ENCODE results near the gene IPCEF1. TPM values are rescaled to one million over a fixed set of nuclear protein-coding genes. Genes with fewer than 3 reads are reported as not detected.

The IPCEF1 gene
- total and polyA plus RNA-seq, 2 of the 4 experiments (the other 2 are of a cell fraction): under 0.01 to 0.03 TPM

DNA sequence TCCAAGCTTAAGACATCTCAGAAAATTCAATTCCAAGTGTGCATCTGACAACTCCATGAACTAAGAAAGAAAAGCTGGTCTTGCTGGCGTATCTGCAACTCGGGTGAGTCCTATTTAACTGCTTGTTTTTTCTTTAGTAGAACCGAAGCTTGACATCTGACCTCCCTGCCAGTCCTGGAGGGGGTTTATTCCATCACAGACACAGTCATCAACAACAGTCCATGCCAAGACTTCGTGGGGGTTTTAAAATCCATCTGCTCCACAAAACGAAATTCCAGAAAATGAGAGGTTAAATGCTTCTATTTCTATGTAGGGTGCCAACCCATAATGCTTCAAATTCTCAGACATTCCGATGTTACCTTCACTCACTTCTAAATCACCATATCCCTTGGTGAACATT lies 133.9 kb downstream of the IPCEF1 start:
- CTCF ChIA-PET: interaction anchor here (0.5 to 2.2 kb wide), 4 partner anchors 14 to 54 kb away, joined by 3 to 6 read pairs (median 4); no protein-coding TSS in a partner anchor
- POLR2A ChIA-PET (ENCODE audit: unreplicated experiment): no interaction called here
- intact Hi-C loops (cut with micrococcal nuclease): no loop called here
- in situ Hi-C loops (cut with MboI; ENCODE audit: low sequenced_read_pairs): no loop called here
- H2BK120ac ChIP-seq (ENCODE audit: low read depth, low read length): no peak overlapping the region
- H2AFZ ChIP-seq (replicated peaks; ENCODE audit: low read length, poor library complexity): no peak overlapping the region
- H3K4me1 ChIP-seq (ENCODE audit: control insufficient read depth, insufficient read depth, low read length): no peaks in the 10 kb centered on the region
- peaks cover 5% of the 10 kb centered on the region; the same call in 1 of the 2 replicates for H3K27me3 ChIP-seq (ENCODE audit: control insufficient read depth, insufficient read depth, low read length)
- H3K4ac ChIP-seq (ENCODE audit: low read depth, low read length): no peak overlapping the region
- no peak overlapping the region for H3K27ac ChIP-seq (ENCODE audit: insufficient read depth, low read length)
- H4K5ac ChIP-seq (ENCODE audit: low read depth, low read length): no peak overlapping the region
- no peak overlapping the region for H2BK5ac ChIP-seq (ENCODE audit: low read depth, low read length, poor library complexity, severe bottlenecking)
- no peak overlapping the region for H3K4me2 ChIP-seq (ENCODE audit: low read depth, low read length)
- H3K9me3 ChIP-seq (ENCODE audit: control insufficient read depth, insufficient read depth, low read length): no peaks in the 10 kb centered on the region
- no peak overlapping the region for H3K14ac ChIP-seq (replicated peaks; ENCODE audit: low read depth, low read length)
- H4K20me1 ChIP-seq (ENCODE audit: insufficient read depth, low read length): no peaks in the 10 kb centered on the region
- H3K9ac ChIP-seq (ENCODE audit: low read depth, low read length): no peak overlapping the region
- H3K36me3 ChIP-seq (ENCODE audit: control insufficient read depth, insufficient read depth, low read length): no peaks in the 10 kb centered on the region
- WGBS, 2 experiments (ENCODE audit: extremely low coverage in 2 of 2, insufficient read length in 1 of 2): no CpG with 5 or more reads among the region's 6 CpGs
- no peaks in the 10 kb centered on the region for H3K79me1 ChIP-seq (ENCODE audit: low read depth in 1 of 2, low read length in 2 of 2)
- no peak overlapping the region for H2AK5ac ChIP-seq (ENCODE audit: low read depth, low read length)
- no peak overlapping the region for H3K56ac ChIP-seq (ENCODE audit: extremely low read depth, insufficient read depth, low read length)
- H2BK15ac ChIP-seq (ENCODE audit: low read depth, low read length): no peak overlapping the region
- DNase-seq: no peak
- dilution Hi-C loops (cut with HindIII; ENCODE audit: low sequenced_read_pairs, unreplicated experiment): no loop called here
- H2BK20ac ChIP-seq (ENCODE audit: low read depth, low read length): no peak overlapping the region
- no peak overlapping the region for H4K8ac ChIP-seq (ENCODE audit: low read depth in 2 of 2, low read length in 2 of 2)
- H4K91ac ChIP-seq (ENCODE audit: insufficient read depth, low read depth, low read length): no peak overlapping the region
- no TSS peak for BruUV-seq (replicated peaks)
- H3K23ac ChIP-seq (ENCODE audit: low read depth, low read length): no peak overlapping the region
- H3K18ac ChIP-seq (ENCODE audit: low read depth, low read length): no peak overlapping the region
- ATAC-seq (ENCODE audit: low read depth): no peak
- H3K4me3 ChIP-seq (ENCODE audit: insufficient read depth, low read depth, low read length): no peak overlapping the region
- H2AK9ac ChIP-seq (replicated peaks; ENCODE audit: low read depth, low read length, poor library complexity): no peak overlapping the region
- no peaks in the 10 kb centered on the region for H3K9me1 ChIP-seq (ENCODE audit: insufficient read depth, low read length)
- TF ChIP-seq CHD1 (IDR thresholded peaks at IDR 0.05; ENCODE audit: low read depth, low read length) (no peak), SMC3 (IDR thresholded peaks at IDR 0.05; ENCODE audit: low read depth, low read length) (no peak), NFE2L2 (IDR thresholded peaks at IDR 0.05; ENCODE audit: low read depth, low read length) (no peak)
